Measurements from ENCODE around the gene CDK18.
A peak's percentile ranks its signal among the peaks of the same experiment; 100 is the strongest.
"Not testable (repeated sequence)": the region's sequence is repeated elsewhere in the genome, so short reads cannot be mapped to it uniquely, and the experiment has no call there.

The CDK18 gene

GRCh38 chr1:205481218-205481617 lies 23.3 kb upstream of the CDK18 start:
- DNase-seq (ENCODE audit: low read depth, low spot score), result no peak

- no peak for DNase-seq (ENCODE audit: low read depth, low spot score)
Measured at GRCh38 chr1:205481629-205482151, 22.8 kb upstream of the CDK18 start.

- DNase-seq (ENCODE audit: low read depth, low spot score), result not testable (repeated sequence)
Measured at GRCh38 chr1:205482587-205482986, 21.9 kb upstream of the CDK18 start.

GRCh38 chr1:205483372-205483771 lies 21.1 kb upstream of the CDK18 start:
- no peak for DNase-seq (ENCODE audit: low read depth, low spot score)

- DNase-seq (ENCODE audit: low read depth, low spot score), result peak; percentile 28
Measured at GRCh38 chr1:205484985-205485967, 19.2 kb upstream of the CDK18 start.

- DNase-seq (ENCODE audit: low read depth, low spot score), result no peak
Measured at GRCh38 chr1:205486258-205486657, 18.2 kb upstream of the CDK18 start.

GRCh38 chr1:205488074-205488723 lies 16.3 kb upstream of the CDK18 start:
- DNase-seq (ENCODE audit: low read depth, low spot score), result no peak

GRCh38 chr1:205491794-205492193 lies 12.7 kb upstream of the CDK18 start:
- no peak for DNase-seq (ENCODE audit: low read depth, low spot score)

- no peak for DNase-seq (ENCODE audit: low read depth, low spot score)
Measured at GRCh38 chr1:205492201-205492667, 12.2 kb upstream of the CDK18 start.

GRCh38 chr1:205492774-205493173 lies 11.7 kb upstream of the CDK18 start:
- no peak for DNase-seq (ENCODE audit: low read depth, low spot score)

GRCh38 chr1:205493241-205494085 lies 11.0 kb upstream of the CDK18 start:
- DNase-seq (ENCODE audit: low read depth, low spot score), result no peak

- no peak for DNase-seq (ENCODE audit: low read depth, low spot score)
Measured at GRCh38 chr1:205494115-205494514, 10.4 kb upstream of the CDK18 start.

GRCh38 chr1:205495237-205495823 lies 9.1 kb upstream of the CDK18 start:
- no peak for DNase-seq (ENCODE audit: low read depth, low spot score)

GRCh38 chr1:205496661-205497060 lies 7.8 kb upstream of the CDK18 start:
- DNase-seq (ENCODE audit: low read depth, low spot score), result no peak

- DNase-seq (ENCODE audit: low read depth, low spot score), result no peak
Measured at GRCh38 chr1:205497351-205497750, 7.1 kb upstream of the CDK18 start.

- no peak for DNase-seq (ENCODE audit: low read depth, low spot score)
Measured at GRCh38 chr1:205499789-205500188, 4.7 kb upstream of the CDK18 start.

GRCh38 chr1:205500240-205501233 lies 3.9 kb upstream of the CDK18 start:
- DNase-seq (ENCODE audit: low read depth, low spot score), result no peak

GRCh38 chr1:205502111-205502810 lies 2.2 kb upstream of the CDK18 start:
- no peak for DNase-seq (ENCODE audit: low read depth, low spot score)

GRCh38 chr1:205502992-205503391 lies 1.5 kb upstream of the CDK18 start:
- no peak for DNase-seq (ENCODE audit: low read depth, low spot score)

Data from activated CD4-positive, CD25-positive, alpha-beta regulatory T cell treated with anti-CD3 and anti-CD28 coated beads, Interleukin-2, amount 50 U/mL, for 16 hours (primary cell).